GM23338 (cell line): Measurements from ENCODE around the gene CLDN16. TPM values are rescaled to one million over a fixed set of nuclear protein-coding genes. Genes with fewer than 3 reads are reported as not detected.
A peak's percentile ranks its signal among the peaks of the same experiment; 100 is the strongest.

Source experiments
- ATAC-seq: fragments of 200-7000 bp; cut with Tn5 transposase; 3 replicates; pipeline ENCODE4 v1.9.1; 2020
- DNase-seq: peaks from one replicate; pipeline ENCODE4 v3.0.0-alpha.2; 2015; ENCODE audit warnings: low spot score
- H2AFZ ChIP-seq: fragments of 200-600 bp; sonication (generic); 2 replicates; pipeline ENCODE4 v1.8.0; 2016; ENCODE audit warnings: antibody characterized with exemption, mild to moderate bottlenecking, moderate library complexity
- H3F3A ChIP-seq: fragments of 200-600 bp; sonication (generic); replicated peaks from 2 replicates; pipeline ENCODE4 v1.8.0; 2017; ENCODE audit warnings: antibody characterized with exemption, mixed run types, low read depth
- H3K27ac ChIP-seq: fragments of 200-600 bp; sonication (generic); 2 replicates; pipeline ENCODE4 v1.6.1; 2016; ENCODE audit warnings: low read depth
- H3K27me3 ChIP-seq: fragments of 200-600 bp; sonication (generic); 2 replicates; pipeline ENCODE4 v1.8.0; 2016; ENCODE audit warnings: mild to moderate bottlenecking, mixed run types, moderate library complexity; ENCODE audit not compliant: insufficient read depth
- H3K36me3 ChIP-seq: fragments of 200-600 bp; sonication (generic); 2 replicates; pipeline ENCODE4 v1.8.0; 2016; ENCODE audit warnings: mild to moderate bottlenecking; ENCODE audit not compliant: insufficient read depth
- H3K4me1 ChIP-seq: fragments of 200-600 bp; sonication (generic); 2 replicates; pipeline ENCODE4 v1.8.0; 2016; ENCODE audit warnings: mild to moderate bottlenecking, moderate library complexity; ENCODE audit not compliant: insufficient read depth
- H3K4me2 ChIP-seq: fragments of 200-600 bp; sonication (generic); 2 replicates; pipeline ENCODE4 v1.7.1; 2017; ENCODE audit warnings: mixed run types
- H3K4me3 ChIP-seq: fragments of 200-600 bp; sonication (generic); 2 replicates; pipeline ENCODE4 v1.6.1; 2016; ENCODE audit warnings: mixed run types
- H3K79me2 ChIP-seq: fragments of 200-600 bp; sonication (generic); replicated peaks from 2 replicates; pipeline ENCODE4 v1.8.0; 2017; ENCODE audit warnings: mild to moderate bottlenecking; ENCODE audit not compliant: insufficient read depth
- H3K9me2 ChIP-seq: fragments of 200-600 bp; sonication (generic); 2 replicates; pipeline ENCODE4 v1.8.0; 2017; ENCODE audit not compliant: insufficient read depth
- H4K20me1 ChIP-seq: fragments of 200-600 bp; sonication (generic); replicated peaks from 2 replicates; pipeline ENCODE4 v1.8.0; 2017; ENCODE audit warnings: mild to moderate bottlenecking; ENCODE audit not compliant: insufficient read depth
- H3K27ac Mint-ChIP-seq: 2 replicates; pipeline ENCODE4 v1.8.0; 2020; ENCODE audit warnings: inconsistent platforms, mild to moderate bottlenecking, moderate library complexity, mixed read lengths
- H3K27me3 Mint-ChIP-seq: 3 replicates; pipeline ENCODE4 v1.8.0; 2022; ENCODE audit warnings: low read depth, mild to moderate bottlenecking, moderate library complexity, mixed read lengths, inconsistent platforms; ENCODE audit not compliant: insufficient read depth, poor library complexity
- H3K36me3 Mint-ChIP-seq: 3 replicates; pipeline ENCODE4 v1.8.0; 2021; ENCODE audit warnings: low read depth, mild to moderate bottlenecking, inconsistent platforms, moderate library complexity, mixed read lengths
- H3K4me1 Mint-ChIP-seq: 3 replicates; pipeline ENCODE4 v1.8.0; 2020; ENCODE audit warnings: mild to moderate bottlenecking, inconsistent platforms, mixed read lengths
- H3K4me3 Mint-ChIP-seq: 3 replicates; pipeline ENCODE4 v1.8.0; 2021; ENCODE audit warnings: moderate library complexity, mild to moderate bottlenecking, inconsistent platforms, mixed read lengths
- H3K9me3 Mint-ChIP-seq: 3 replicates; pipeline ENCODE4 v1.8.0; 2020; ENCODE audit warnings: moderate library complexity, mild to moderate bottlenecking, inconsistent platforms, mixed read lengths
- CREB1 ChIP-seq: fragments of 250-450 bp; sonication (Bioruptor Pico); IDR thresholded peaks from 2 replicates; pipeline ENCODE4 v1.5.0; 2020; ENCODE audit warnings: low read depth, mild to moderate bottlenecking, moderate library complexity
- EZH2phosphoT487 ChIP-seq: fragments of 200-600 bp; sonication (generic); IDR thresholded peaks from one replicate; pipeline ENCODE4 v1.8.1; 2018; ENCODE audit warnings: antibody characterized with exemption; ENCODE audit not compliant: unreplicated experiment
- JUNB ChIP-seq: IDR thresholded peaks from one replicate; pipeline ENCODE4 v1.6.1; 2016; ENCODE audit warnings: antibody characterized with exemption; ENCODE audit not compliant: unreplicated experiment
- NANOG ChIP-seq: IDR thresholded peaks from 2 replicates; pipeline ENCODE4 v1.6.1; 2016; ENCODE audit warnings: antibody characterized with exemption, borderline replicate concordance
- POLR2AphosphoS5 ChIP-seq: IDR thresholded peaks from 2 replicates; pipeline ENCODE4 v1.6.1; 2016; ENCODE audit warnings: antibody characterized with exemption, low read depth
- STAT1 ChIP-seq: IDR thresholded peaks from one replicate; pipeline ENCODE4 v1.6.1; 2016; ENCODE audit warnings: antibody characterized with exemption; ENCODE audit not compliant: unreplicated experiment
- ZNF114 ChIP-seq: fragments of 250-450 bp; sonication (Bioruptor Pico); IDR thresholded peaks from 2 replicates; pipeline ENCODE4 v1.5.0; 2020; ENCODE audit warnings: mild to moderate bottlenecking, moderate library complexity
- ZNF331 ChIP-seq: fragments of 250-450 bp; sonication (Bioruptor Pico); IDR thresholded peaks from 2 replicates; pipeline ENCODE4 v1.5.0; 2020; ENCODE audit warnings: low read depth, mild to moderate bottlenecking, moderate library complexity
- polyA plus RNA-seq: library from polyadenylated mRNA; unstranded; fragments of >200 nt; fragmentation: Nextera tagmentation; extraction: Ambion mirVana; gene quantifications from 2 replicates; pipeline ENCODE4 v1.2.1, GENCODE V29; 2016
- total RNA-seq: library from RNA; depleted of rRNA; stranded (reverse); fragments of >200 nt; shearing (Covaris generic); gene quantifications from 2 replicates; pipeline ENCODE4 v1.2.3, GENCODE V29; 2014
- TF ChIP-seq, protein P1 (sequence below): IDR thresholded peaks from 2 replicates; pipeline ENCODE4 v1.6.1; 2016; ENCODE audit warnings: antibody characterized with exemption
- TF ChIP-seq, protein P2 (sequence below), 2 experiments: fragments of 200-600 bp in 1 of 2; sonication (generic) in 1 of 2; conservative IDR thresholded peaks; 2 replicates each; pipeline versions ENCODE4 v1.5.1 to v1.6.1; 2016 to 2017; ENCODE audit warnings: antibody characterized with exemption in 2 of 2, low read depth in 2 of 2, mild to moderate bottlenecking in 2 of 2, moderate library complexity in 1 of 2
- TF ChIP-seq, protein P3 (sequence below): IDR thresholded peaks from one replicate; pipeline ENCODE4 v1.6.1; 2018; ENCODE audit warnings: antibody characterized with exemption; ENCODE audit not compliant: unreplicated experiment

The CLDN16 gene
- total and polyA plus RNA-seq, 2 experiments from 2014 or later, result 0.06 TPM; not detected in 1

DNA sequence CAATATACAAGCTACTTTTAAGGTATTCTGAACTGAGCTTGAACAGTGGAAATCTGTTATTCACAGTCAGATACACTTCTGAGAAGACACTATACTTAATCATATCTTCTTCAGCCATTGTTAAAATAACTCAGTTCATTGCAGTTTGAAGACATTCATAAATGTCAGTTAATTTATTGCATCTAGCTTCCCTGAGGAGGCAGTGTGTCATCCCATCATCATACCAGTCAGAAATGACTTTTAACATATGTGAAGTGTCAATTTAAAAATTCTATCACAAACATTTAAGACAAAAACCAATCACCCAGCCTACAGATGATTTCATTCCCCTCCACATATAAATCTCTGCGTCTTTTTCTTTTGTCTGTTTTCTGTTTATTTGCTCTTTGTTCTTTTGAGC lies 54.3 kb downstream of the CLDN16 start:
- Histone ChIP-seq H3K4me3 (no peak overlapping the region), H3F3A (no peaks in the 10 kb centered on the region), H2AFZ (no peak overlapping the region), H3K79me2 (no peaks in the 10 kb centered on the region), H3K36me3 (no peaks in the 10 kb centered on the region), H3K4me2 (no peak overlapping the region), H3K4me1 (peaks cover 3% of the 10 kb centered on the region; the same call in 1 of the 2 replicates), H3K9me2 (peaks cover 7% of the 10 kb centered on the region; the same call in 1 of the 2 replicates), H4K20me1 (no peaks in the 10 kb centered on the region), H3K27ac (no peak overlapping the region), H3K27me3 (no peaks in the 10 kb centered on the region)
- ATAC-seq (no peak), DNase-seq (no peak)
- Mint-ChIP-seq H3K4me3 (no peak overlapping the region), H3K36me3 (no peaks in the 10 kb centered on the region), H3K4me1 (no peaks in the 10 kb centered on the region), H3K27ac (no peak overlapping the region), H3K27me3 (no peaks in the 10 kb centered on the region), H3K9me3 (0 out of 3 replicates have a peak, but pooled peaks cover 2% of the 10 kb centered on the region)
- TF ChIP-seq POLR2AphosphoS5 (no peak), ZNF114 (CRISPR knock-in tag) (no peak), JUNB (no peak)

DNA sequence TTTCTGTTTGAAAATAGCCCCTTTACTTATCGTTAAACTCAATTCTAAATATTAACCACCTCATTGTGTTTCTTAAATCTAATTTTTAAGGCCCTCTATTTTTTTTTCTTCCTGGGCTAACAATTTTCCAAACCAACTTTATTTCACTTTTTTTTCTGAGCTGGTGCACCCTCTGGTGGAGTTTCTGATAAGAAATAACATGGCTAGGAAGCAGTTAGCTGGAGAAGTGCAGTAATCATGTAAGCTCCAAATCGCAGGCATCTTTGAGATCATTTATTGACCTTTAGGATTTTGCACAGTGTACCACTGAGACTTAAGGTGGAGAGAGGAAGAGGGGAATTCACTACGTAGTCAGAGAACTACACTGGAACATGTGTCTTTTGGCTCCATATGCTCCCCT lies 55.3 kb downstream of the CLDN16 start:
- DNase-seq (peak; percentile 33), ATAC-seq (no peak)
- Histone ChIP-seq H2AFZ (no peak overlapping the region), H3K4me1 (peaks cover 3% of the 10 kb centered on the region; the same call in 1 of the 2 replicates), H4K20me1 (no peaks in the 10 kb centered on the region), H3K27ac (no peak overlapping the region), H3K36me3 (no peaks in the 10 kb centered on the region), H3F3A (no peaks in the 10 kb centered on the region), H3K4me2 (no peak overlapping the region), H3K9me2 (peaks cover 7% of the 10 kb centered on the region; the same call in 1 of the 2 replicates), H3K4me3 (no peak overlapping the region), H3K79me2 (no peaks in the 10 kb centered on the region), H3K27me3 (no peaks in the 10 kb centered on the region)
- no peak overlapping the region for H3K27ac Mint-ChIP-seq
- H3K9me3 Mint-ChIP-seq, result 0 out of 3 replicates have a peak, but pooled peaks cover 2% of the 10 kb centered on the region
- H3K36me3 Mint-ChIP-seq, result no peaks in the 10 kb centered on the region
- H3K4me3 Mint-ChIP-seq, result no peak overlapping the region
- H3K4me1 Mint-ChIP-seq, result no peaks in the 10 kb centered on the region
- TF ChIP-seq, protein P1, sequence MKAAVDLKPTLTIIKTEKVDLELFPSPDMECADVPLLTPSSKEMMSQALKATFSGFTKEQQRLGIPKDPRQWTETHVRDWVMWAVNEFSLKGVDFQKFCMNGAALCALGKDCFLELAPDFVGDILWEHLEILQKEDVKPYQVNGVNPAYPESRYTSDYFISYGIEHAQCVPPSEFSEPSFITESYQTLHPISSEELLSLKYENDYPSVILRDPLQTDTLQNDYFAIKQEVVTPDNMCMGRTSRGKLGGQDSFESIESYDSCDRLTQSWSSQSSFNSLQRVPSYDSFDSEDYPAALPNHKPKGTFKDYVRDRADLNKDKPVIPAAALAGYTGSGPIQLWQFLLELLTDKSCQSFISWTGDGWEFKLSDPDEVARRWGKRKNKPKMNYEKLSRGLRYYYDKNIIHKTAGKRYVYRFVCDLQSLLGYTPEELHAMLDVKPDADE, result no peak
- TF ChIP-seq, protein P2, sequence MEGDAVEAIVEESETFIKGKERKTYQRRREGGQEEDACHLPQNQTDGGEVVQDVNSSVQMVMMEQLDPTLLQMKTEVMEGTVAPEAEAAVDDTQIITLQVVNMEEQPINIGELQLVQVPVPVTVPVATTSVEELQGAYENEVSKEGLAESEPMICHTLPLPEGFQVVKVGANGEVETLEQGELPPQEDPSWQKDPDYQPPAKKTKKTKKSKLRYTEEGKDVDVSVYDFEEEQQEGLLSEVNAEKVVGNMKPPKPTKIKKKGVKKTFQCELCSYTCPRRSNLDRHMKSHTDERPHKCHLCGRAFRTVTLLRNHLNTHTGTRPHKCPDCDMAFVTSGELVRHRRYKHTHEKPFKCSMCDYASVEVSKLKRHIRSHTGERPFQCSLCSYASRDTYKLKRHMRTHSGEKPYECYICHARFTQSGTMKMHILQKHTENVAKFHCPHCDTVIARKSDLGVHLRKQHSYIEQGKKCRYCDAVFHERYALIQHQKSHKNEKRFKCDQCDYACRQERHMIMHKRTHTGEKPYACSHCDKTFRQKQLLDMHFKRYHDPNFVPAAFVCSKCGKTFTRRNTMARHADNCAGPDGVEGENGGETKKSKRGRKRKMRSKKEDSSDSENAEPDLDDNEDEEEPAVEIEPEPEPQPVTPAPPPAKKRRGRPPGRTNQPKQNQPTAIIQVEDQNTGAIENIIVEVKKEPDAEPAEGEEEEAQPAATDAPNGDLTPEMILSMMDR (conservative IDR thresholded peaks at IDR 0.05; ENCODE audit: low read depth in 2 of 2), result peak; percentile 52 to 62
- no peaks in the 10 kb centered on the region for H3K27me3 Mint-ChIP-seq

DNA sequence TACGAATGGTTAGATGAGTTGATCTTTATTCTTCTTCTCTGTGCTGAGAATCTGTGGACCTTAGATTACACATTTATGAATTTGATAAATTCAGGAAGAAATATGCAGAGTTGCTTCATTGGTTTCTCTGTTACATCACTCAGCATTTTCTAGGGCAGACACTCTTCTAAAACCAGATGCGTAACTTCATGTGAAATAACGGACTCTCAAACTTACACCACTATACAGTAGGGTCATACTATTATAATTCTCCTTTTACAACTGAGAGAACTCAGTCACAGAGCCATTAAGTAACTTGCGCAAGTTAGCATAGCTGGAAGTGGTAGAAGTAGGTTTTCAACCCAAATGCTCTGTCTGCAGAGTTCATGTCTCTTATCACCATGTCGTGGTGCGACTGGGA lies 56.0 kb downstream of the CLDN16 start:
- H3K4me3 Mint-ChIP-seq, result no peak overlapping the region
- no peaks in the 10 kb centered on the region for H4K20me1 ChIP-seq
- no peak for DNase-seq
- no peak for ATAC-seq
- H2AFZ ChIP-seq, result no peak overlapping the region
- H3K4me3 ChIP-seq, result no peak overlapping the region
- H3K36me3 Mint-ChIP-seq, result no peaks in the 10 kb centered on the region
- H3K9me2 ChIP-seq, result peaks cover 7% of the 10 kb centered on the region; the same call in 1 of the 2 replicates
- H3K4me2 ChIP-seq, result no peak overlapping the region
- H3K4me1 ChIP-seq, result peaks cover 3% of the 10 kb centered on the region; the same call in 1 of the 2 replicates
- H3K27ac Mint-ChIP-seq, result no peak overlapping the region
- H3K9me3 Mint-ChIP-seq, result 0 out of 3 replicates have a peak, but pooled peaks cover 2% of the 10 kb centered on the region
- H3F3A ChIP-seq, result no peaks in the 10 kb centered on the region
- no peaks in the 10 kb centered on the region for H3K79me2 ChIP-seq
- no peaks in the 10 kb centered on the region for H3K36me3 ChIP-seq
- H3K27ac ChIP-seq, result no peak overlapping the region
- H3K27me3 ChIP-seq, result no peaks in the 10 kb centered on the region
- H3K27me3 Mint-ChIP-seq, result no peaks in the 10 kb centered on the region
- H3K4me1 Mint-ChIP-seq, result no peaks in the 10 kb centered on the region
- TF ChIP-seq EZH2phosphoT487 (no peak), STAT1 (no peak), NANOG (no peak), CREB1 (CRISPR knock-in tag) (no peak), JUNB (no peak), ZNF331 (CRISPR knock-in tag) (no peak), POLR2AphosphoS5 (no peak)
- TF ChIP-seq, protein P3, sequence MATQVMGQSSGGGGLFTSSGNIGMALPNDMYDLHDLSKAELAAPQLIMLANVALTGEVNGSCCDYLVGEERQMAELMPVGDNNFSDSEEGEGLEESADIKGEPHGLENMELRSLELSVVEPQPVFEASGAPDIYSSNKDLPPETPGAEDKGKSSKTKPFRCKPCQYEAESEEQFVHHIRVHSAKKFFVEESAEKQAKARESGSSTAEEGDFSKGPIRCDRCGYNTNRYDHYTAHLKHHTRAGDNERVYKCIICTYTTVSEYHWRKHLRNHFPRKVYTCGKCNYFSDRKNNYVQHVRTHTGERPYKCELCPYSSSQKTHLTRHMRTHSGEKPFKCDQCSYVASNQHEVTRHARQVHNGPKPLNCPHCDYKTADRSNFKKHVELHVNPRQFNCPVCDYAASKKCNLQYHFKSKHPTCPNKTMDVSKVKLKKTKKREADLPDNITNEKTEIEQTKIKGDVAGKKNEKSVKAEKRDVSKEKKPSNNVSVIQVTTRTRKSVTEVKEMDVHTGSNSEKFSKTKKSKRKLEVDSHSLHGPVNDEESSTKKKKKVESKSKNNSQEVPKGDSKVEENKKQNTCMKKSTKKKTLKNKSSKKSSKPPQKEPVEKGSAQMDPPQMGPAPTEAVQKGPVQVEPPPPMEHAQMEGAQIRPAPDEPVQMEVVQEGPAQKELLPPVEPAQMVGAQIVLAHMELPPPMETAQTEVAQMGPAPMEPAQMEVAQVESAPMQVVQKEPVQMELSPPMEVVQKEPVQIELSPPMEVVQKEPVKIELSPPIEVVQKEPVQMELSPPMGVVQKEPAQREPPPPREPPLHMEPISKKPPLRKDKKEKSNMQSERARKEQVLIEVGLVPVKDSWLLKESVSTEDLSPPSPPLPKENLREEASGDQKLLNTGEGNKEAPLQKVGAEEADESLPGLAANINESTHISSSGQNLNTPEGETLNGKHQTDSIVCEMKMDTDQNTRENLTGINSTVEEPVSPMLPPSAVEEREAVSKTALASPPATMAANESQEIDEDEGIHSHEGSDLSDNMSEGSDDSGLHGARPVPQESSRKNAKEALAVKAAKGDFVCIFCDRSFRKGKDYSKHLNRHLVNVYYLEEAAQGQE, result no peak
